B cell (primary cell): ENCODE measurements around the gene ARSA. TPM values are rescaled to one million over a fixed set of nuclear protein-coding genes. Genes with fewer than 3 reads are reported as not detected.
A peak's percentile ranks its signal among the peaks of the same experiment; 100 is the strongest.

Source experiments
- ATAC-seq: fragments of 200-7000 bp; cut with Tn5 transposase; one replicate; pipeline ENCODE4 v1.10.0; 2021; ENCODE audit warnings: low read depth, mild to moderate bottlenecking, moderate number of reproducible peaks, moderate library complexity
- CTCF ChIA-PET: fragments of 350-600 bp; sonication (Branson Sonifier 250); formaldehyde crosslinking; loops from one replicate; lab custom pipeline; 2021; ENCODE audit warnings: antibody characterized with exemption, inconsistent platforms; lab: Charles Lee
- POLR2A ChIA-PET: fragments of 350-600 bp; sonication (Branson Sonifier 250); formaldehyde crosslinking; loops from one replicate; lab custom pipeline; 2021; ENCODE audit warnings: antibody characterized with exemption; lab: Charles Lee
- DNase-seq: peaks from one replicate; pipeline ENCODE4 v3.0.0; 2013
- H2AFZ ChIP-seq: 2 replicates; pipeline ENCODE4 v1.6.1; 2012; ENCODE audit warnings: mild to moderate bottlenecking, low read depth, low read length; ENCODE audit not compliant: insufficient read depth, poor library complexity, severe bottlenecking
- H3K27ac ChIP-seq, 2 donors: 1 replicate in 1 of 2; 2 replicates in 1 of 2; pipeline ENCODE4 v1.5.1; 2012 to 2013; ENCODE audit warnings: low read length in 2 of 2, mild to moderate bottlenecking in 2 of 2, moderate library complexity in 1 of 2
- H3K27me3 ChIP-seq, 4 experiments: fragments of 200-600 bp in 1 of 4; sonication (generic) in 1 of 4; replicated peaks in 1 of 4; 1 replicate in 2 of 4; 2 replicates in 2 of 4; pipeline versions ENCODE4 v1.6.1 to v1.7.0; 2013 to 2016; ENCODE audit warnings: low read length in 3 of 4, mild to moderate bottlenecking in 2 of 4, mixed read lengths in 1 of 4, moderate library complexity in 1 of 4; ENCODE audit not compliant: insufficient read depth in 4 of 4, control insufficient read depth in 3 of 4; ENCODE audit errors: control extremely low read depth in 1 of 4
- H3K36me3 ChIP-seq, 2 experiments: replicated peaks in 1 of 2; 1 replicate in 1 of 2; 2 replicates in 1 of 2; pipeline versions ENCODE4 v1.6.1 to v1.7.1; 2013; ENCODE audit warnings: low read length in 1 of 2; ENCODE audit not compliant: insufficient read depth in 2 of 2, control insufficient read depth in 1 of 2; ENCODE audit errors: control extremely low read depth in 1 of 2, extremely low read depth in 1 of 2
- H3K4me1 ChIP-seq, 2 donors: fragments of 200-600 bp in 1 of 2; sonication (generic) in 1 of 2; 1 replicate in 1 of 2; 2 replicates in 1 of 2; pipeline versions ENCODE4 v1.5.1 to v1.6.1; 2013 to 2017; ENCODE audit warnings: low read length in 2 of 2; ENCODE audit not compliant: control insufficient read depth in 2 of 2, insufficient read depth in 2 of 2
- H3K4me2 ChIP-seq: replicated peaks from 2 replicates; pipeline ENCODE3; 2012; ENCODE audit warnings: mild to moderate bottlenecking, low read depth, low read length; ENCODE audit not compliant: poor library complexity, severe bottlenecking
- H3K4me3 ChIP-seq, 5 experiments: fragments of 200-600 bp in 1 of 5; sonication (generic) in 1 of 5; 1 replicate in 3 of 5; 2 replicates in 2 of 5; pipeline versions ENCODE4 v1.5.1 to v1.7.0; 2011 to 2016; ENCODE audit warnings: low read length in 4 of 5, mild to moderate bottlenecking in 4 of 5, low read depth in 2 of 5, control low read depth in 1 of 5, moderate library complexity in 1 of 5; ENCODE audit not compliant: insufficient read depth in 1 of 5; ENCODE audit errors: control extremely low read depth in 1 of 5, extremely low read depth in 1 of 5
- H3K79me2 ChIP-seq: fragments of 200-600 bp; sonication (generic); one replicate; pipeline ENCODE4 v1.6.0; 2016; ENCODE audit warnings: low read length; ENCODE audit not compliant: control insufficient read depth, insufficient read depth
- H3K9ac ChIP-seq: fragments of 200-600 bp; sonication (generic); 2 replicates; pipeline ENCODE4 v1.6.1; 2017; ENCODE audit warnings: mild to moderate bottlenecking, low read length, moderate library complexity
- H3K9me3 ChIP-seq, 3 donors: one replicate each; pipeline versions ENCODE4 v1.6.1 to v1.7.1; 2013; ENCODE audit warnings: low read length in 2 of 3; ENCODE audit not compliant: control insufficient read depth in 2 of 3, insufficient read depth in 1 of 3; ENCODE audit errors: control extremely low read depth in 1 of 3
- H4K20me1 ChIP-seq: 2 replicates; pipeline ENCODE4 v1.6.0; 2012; ENCODE audit warnings: mild to moderate bottlenecking, low read length; ENCODE audit not compliant: insufficient read depth, control insufficient read depth, poor library complexity, severe bottlenecking
- H3K27ac Mint-ChIP-seq: one replicate; pipeline ENCODE4 v1.8.0; 2021; ENCODE audit warnings: mixed read lengths
- H3K27me3 Mint-ChIP-seq: one replicate; pipeline ENCODE4 v1.8.0; 2021; ENCODE audit warnings: mixed read lengths
- H3K4me1 Mint-ChIP-seq: one replicate; pipeline ENCODE4 v1.8.0; 2021; ENCODE audit warnings: mixed read lengths
- H3K4me3 Mint-ChIP-seq: one replicate; pipeline ENCODE4 v1.8.0; 2021; ENCODE audit warnings: mixed read lengths
- H3K9me3 Mint-ChIP-seq: one replicate; pipeline ENCODE4 v1.8.0; 2022; ENCODE audit warnings: mixed read lengths; ENCODE audit not compliant: insufficient read depth
- CTCF ChIP-seq: fragments of 200-600 bp; IDR thresholded peaks from one replicate; pipeline ENCODE4 v1.8.0; 2022; ENCODE audit warnings: antibody characterized with exemption, mild to moderate bottlenecking
- EZH2 ChIP-seq: IDR thresholded peaks from 2 replicates; pipeline ENCODE4 v1.6.1; 2012; ENCODE audit warnings: borderline replicate concordance, low read depth, mild to moderate bottlenecking, moderate library complexity, low read length; ENCODE audit not compliant: insufficient read depth, poor library complexity, severe bottlenecking
- WGBS: methylation state at CpG from one replicate; pipeline ENCODE4 v1.1.5; 2013; ENCODE audit warnings: missing lambda C conversion rate; ENCODE audit not compliant: insufficient coverage; 5-methylcytosine and 5-hydroxymethylcytosine counted together
- intact Hi-C: fragments of 100-400 bp; cut with micrococcal nuclease; formaldehyde crosslinking; loops from one replicate; pipeline ENCODE4 v1.10.0; 2022
- polyA plus RNA-seq: library from polyadenylated mRNA; depleted of rRNA; stranded (reverse); fragments of >200 nt; gene quantifications from 2 replicates; pipeline ENCODE4 v1.2.3, GENCODE V29; 2012
- total RNA-seq, 2 donors: library from RNA; stranded (reverse); fragments of 120-200 nt in 1 of 2; gene quantifications; 1 replicate in 1 of 2; 2 replicates in 1 of 2; pipeline versions ENCODE4 v1.2.3 to v1.2.4, GENCODE V29; 2013 to 2022

Gene ARSA
- total and polyA plus RNA-seq, 2 donors (not counting 1 experiment from before 2014, with no cell fraction given), result 82.0 to 128 TPM

- Histone ChIP-seq H3K27me3 (no peaks in the 10 kb centered on the region), H3K4me1 (peaks cover 21 to 34% of the 10 kb centered on the region in 2 donors), H2AFZ (peak overlapping the region; percentile 97), H3K9me3 (no peaks in the 10 kb centered on the region), H3K9ac (peak overlapping the region; percentile 82), H4K20me1 (no peaks in the 10 kb centered on the region), H3K27ac (peak overlapping the region; percentile 64 to 72), H3K79me2 (peaks cover 9% of the 10 kb centered on the region), H3K4me3 (peak overlapping the region in 4 of 5 experiments; percentile 72 to 92 (median 81)), H3K36me3 (no peaks in the 10 kb centered on the region), H3K4me2 (peak overlapping the region; percentile 97)
- ATAC-seq (no peak), DNase-seq (peak; percentile 33)
- ChIA-PET POLR2A (no interaction called here), CTCF (interaction anchor here (0.5 to 2.2 kb wide), 3 partner anchors 14 to 332 kb away, joined by 3 to 11 read pairs (median 5); partner anchors contain the start of gene SCO2)
- H3K4me3 Mint-ChIP-seq, result peak overlapping the region; percentile 81
- 92% methylated on average over 40 of the region's 42 CpGs for WGBS
- H3K27ac Mint-ChIP-seq, result peak overlapping the region; percentile 46
- H3K27me3 Mint-ChIP-seq, result no peaks in the 10 kb centered on the region
- peaks cover 24% of the 10 kb centered on the region for H3K4me1 Mint-ChIP-seq
- no peaks in the 10 kb centered on the region for H3K9me3 Mint-ChIP-seq
- intact Hi-C loops, result no loop called here
- TF ChIP-seq EZH2, result no peak
- TF ChIP-seq CTCF, result no peak
Observed at GRCh38 chr22:50626850-50627641, 906 bp downstream of the ARSA start.

GRCh38 chr22:50626314-50626849, 1.6 kb downstream of the ARSA start:
- DNase-seq, result no peak
- ChIA-PET CTCF (interaction anchor here (2.2 kb wide), 1 partner anchor 15 kb away, joined by 11 read pairs; no protein-coding TSS in a partner anchor), POLR2A (no interaction called here)
- no peaks in the 10 kb centered on the region for H4K20me1 ChIP-seq
- ATAC-seq, result no peak
- WGBS, result 96% methylated on average over 12 of the region's 12 CpGs
- H3K27ac Mint-ChIP-seq, result peak overlapping the region; percentile 46
- peaks cover 8% of the 10 kb centered on the region for H3K79me2 ChIP-seq
- no peaks in the 10 kb centered on the region for H3K9me3 Mint-ChIP-seq
- H3K9me3 ChIP-seq, result no peaks in the 10 kb centered on the region
- no peaks in the 10 kb centered on the region for H3K27me3 ChIP-seq
- H2AFZ ChIP-seq, result no peak overlapping the region
- no peak overlapping the region for H3K4me3 ChIP-seq
- H3K27me3 Mint-ChIP-seq, result no peaks in the 10 kb centered on the region
- peak overlapping the region; percentile 97 for H3K4me2 ChIP-seq
- peak overlapping the region in 1 of 2 donors; percentile 19 for H3K27ac ChIP-seq
- intact Hi-C loops, result no loop called here
- peaks cover 30% of the 10 kb centered on the region for H3K4me1 Mint-ChIP-seq
- H3K36me3 ChIP-seq, result no peaks in the 10 kb centered on the region
- no peak overlapping the region for H3K9ac ChIP-seq
- peak overlapping the region; percentile 78 for H3K4me3 Mint-ChIP-seq
- peaks cover 24 to 40% of the 10 kb centered on the region in 2 donors for H3K4me1 ChIP-seq
- TF ChIP-seq EZH2 (no peak), CTCF (no peak)
